ENCODE data around the gene IFNLR1.

DNA sequence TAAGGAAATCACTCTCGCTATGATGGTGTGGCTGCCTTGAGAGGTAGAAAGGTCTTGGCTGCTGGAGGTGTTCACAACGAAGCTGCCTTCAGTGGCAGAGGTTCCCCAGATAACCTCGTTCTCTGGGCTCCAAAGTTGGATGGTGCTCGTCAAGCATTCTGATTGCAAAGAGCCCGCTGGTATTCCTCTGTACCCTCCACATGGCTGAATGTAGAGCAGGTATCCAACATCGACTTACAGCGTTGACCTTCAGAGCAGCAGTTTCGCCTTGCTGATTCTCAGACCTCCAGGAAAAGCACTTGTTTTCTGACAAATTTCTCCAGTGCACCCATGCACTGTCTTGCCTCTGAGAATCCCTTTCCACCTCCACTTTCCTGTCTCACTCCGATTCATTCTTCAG, 39.9 kb downstream of the IFNLR1 start:
- TF ChIP-seq TAF1 (IDR thresholded peaks at IDR 0.05; ENCODE audit: borderline replicate concordance, insufficient read depth, low read length), result no peak
- no peak for TF ChIP-seq POLR2AphosphoS5 (IDR thresholded peaks at IDR 0.05; ENCODE audit: low read depth, low read length)
- no peak for TF ChIP-seq SIN3A (IDR thresholded peaks at IDR 0.05; ENCODE audit: borderline replicate concordance, insufficient read depth, low read length)

Data from PFSK-1 (cell line).